ENCODE measurements around the gene MRPL43.
"Not testable (repeated sequence)": the region's sequence is repeated elsewhere in the genome, so short reads cannot be mapped to it uniquely, and the experiment has no call there.

The MRPL43 gene

DNA sequence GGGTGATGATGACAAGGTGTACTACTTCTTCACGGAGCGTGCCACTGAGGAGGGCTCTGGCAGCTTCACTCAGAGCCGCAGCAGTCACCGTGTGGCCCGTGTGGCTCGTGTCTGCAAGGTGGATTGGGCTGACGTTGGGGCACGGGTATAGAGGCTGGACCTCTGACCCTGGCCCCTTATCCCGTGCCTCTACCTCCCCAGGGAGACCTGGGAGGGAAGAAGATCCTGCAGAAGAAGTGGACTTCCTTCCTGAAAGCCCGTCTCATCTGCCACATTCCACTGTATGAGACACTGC, 8.4 kb downstream of the MRPL43 start:
- no peak for TF ChIP-seq BACH2 (CRISPR knock-in tag; IDR thresholded peaks at IDR 0.05; ENCODE audit: borderline replicate concordance)
- no peak for TF ChIP-seq OSR1 (CRISPR knock-in tag; IDR thresholded peaks at IDR 0.05)
- TF ChIP-seq ZNF70 (CRISPR knock-in tag; IDR thresholded peaks at IDR 0.05) = no peak
- no peak for TF ChIP-seq TOX (CRISPR knock-in tag; IDR thresholded peaks at IDR 0.05; ENCODE audit: borderline replicate concordance)
- TF ChIP-seq, protein P1, sequence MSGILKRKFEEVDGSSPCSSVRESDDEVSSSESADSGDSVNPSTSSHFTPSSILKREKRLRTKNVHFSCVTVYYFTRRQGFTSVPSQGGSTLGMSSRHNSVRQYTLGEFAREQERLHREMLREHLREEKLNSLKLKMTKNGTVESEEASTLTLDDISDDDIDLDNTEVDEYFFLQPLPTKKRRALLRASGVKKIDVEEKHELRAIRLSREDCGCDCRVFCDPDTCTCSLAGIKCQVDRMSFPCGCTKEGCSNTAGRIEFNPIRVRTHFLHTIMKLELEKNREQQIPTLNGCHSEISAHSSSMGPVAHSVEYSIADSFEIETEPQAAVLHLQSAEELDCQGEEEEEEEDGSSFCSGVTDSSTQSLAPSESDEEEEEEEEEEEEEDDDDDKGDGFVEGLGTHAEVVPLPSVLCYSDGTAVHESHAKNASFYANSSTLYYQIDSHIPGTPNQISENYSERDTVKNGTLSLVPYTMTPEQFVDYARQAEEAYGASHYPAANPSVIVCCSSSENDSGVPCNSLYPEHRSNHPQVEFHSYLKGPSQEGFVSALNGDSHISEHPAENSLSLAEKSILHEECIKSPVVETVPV (CRISPR knock-in tag; IDR thresholded peaks at IDR 0.05) = no peak
- TF ChIP-seq SNAI2 (CRISPR knock-in tag; IDR thresholded peaks at IDR 0.05) = no peak
- ATAC-seq = no peak

DNA sequence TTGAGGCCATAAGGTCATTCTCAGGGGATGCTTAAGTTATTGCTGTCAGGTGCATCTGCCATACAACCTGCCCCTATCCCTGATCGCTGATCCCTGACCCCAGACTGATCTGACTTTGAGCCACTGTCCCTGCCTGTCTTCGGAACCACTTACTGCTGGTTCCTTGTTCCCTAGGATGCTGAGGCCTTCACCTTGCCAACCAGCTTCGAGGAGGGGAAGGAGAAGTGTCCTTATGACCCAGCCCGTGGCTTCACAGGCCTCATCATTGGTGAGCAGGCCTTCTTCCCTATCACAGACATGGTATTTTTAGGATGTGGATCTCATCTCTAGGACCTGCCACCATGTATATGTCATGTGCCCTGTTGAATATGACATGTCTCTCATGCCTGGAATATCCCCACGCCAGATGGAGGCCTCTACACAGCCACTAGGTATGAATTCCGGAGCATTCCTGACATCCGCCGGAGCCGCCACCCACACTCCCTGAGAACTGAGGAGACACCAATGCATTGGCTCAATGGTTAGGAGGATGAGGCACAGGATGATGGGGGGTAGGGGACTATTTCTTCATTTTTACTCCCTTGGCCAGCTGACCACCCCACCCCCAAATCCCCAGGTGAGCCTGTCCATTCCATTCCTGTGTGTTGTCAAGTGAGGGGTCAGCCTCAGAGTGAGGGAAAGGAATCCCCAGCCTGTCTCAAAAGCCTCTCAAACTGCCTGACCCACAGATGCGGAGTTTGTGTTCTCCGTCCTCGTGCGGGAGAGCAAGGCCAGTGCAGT, 9.0 kb downstream of the MRPL43 start:
- no peak for TF ChIP-seq ZNF565 (CRISPR knock-in tag; conservative IDR thresholded peaks at IDR 0.05; ENCODE audit: low read depth)
- no peak for TF ChIP-seq CREB5 (CRISPR knock-in tag; IDR thresholded peaks at IDR 0.05; ENCODE audit: low read depth)
- TF ChIP-seq ESRRG (CRISPR knock-in tag; IDR thresholded peaks at IDR 0.05) = no peak
- no peak for TF ChIP-seq CSDC2 (CRISPR knock-in tag; IDR thresholded peaks at IDR 0.05)
- no peak for ATAC-seq

- ATAC-seq = no peak
- TF ChIP-seq CREB5 (CRISPR knock-in tag; IDR thresholded peaks at IDR 0.05; ENCODE audit: low read depth) (no peak), PATZ1 (CRISPR knock-in tag; IDR thresholded peaks at IDR 0.05; ENCODE audit: borderline replicate concordance) (no peak), ISL1 (CRISPR knock-in tag; IDR thresholded peaks at IDR 0.05) (no peak), RARB (CRISPR knock-in tag; IDR thresholded peaks at IDR 0.05) (no peak), ZFP30 (CRISPR knock-in tag; IDR thresholded peaks at IDR 0.05) (no peak), ZFP3 (CRISPR knock-in tag; IDR thresholded peaks at IDR 0.05) (no peak)
- TF ChIP-seq, protein P2, sequence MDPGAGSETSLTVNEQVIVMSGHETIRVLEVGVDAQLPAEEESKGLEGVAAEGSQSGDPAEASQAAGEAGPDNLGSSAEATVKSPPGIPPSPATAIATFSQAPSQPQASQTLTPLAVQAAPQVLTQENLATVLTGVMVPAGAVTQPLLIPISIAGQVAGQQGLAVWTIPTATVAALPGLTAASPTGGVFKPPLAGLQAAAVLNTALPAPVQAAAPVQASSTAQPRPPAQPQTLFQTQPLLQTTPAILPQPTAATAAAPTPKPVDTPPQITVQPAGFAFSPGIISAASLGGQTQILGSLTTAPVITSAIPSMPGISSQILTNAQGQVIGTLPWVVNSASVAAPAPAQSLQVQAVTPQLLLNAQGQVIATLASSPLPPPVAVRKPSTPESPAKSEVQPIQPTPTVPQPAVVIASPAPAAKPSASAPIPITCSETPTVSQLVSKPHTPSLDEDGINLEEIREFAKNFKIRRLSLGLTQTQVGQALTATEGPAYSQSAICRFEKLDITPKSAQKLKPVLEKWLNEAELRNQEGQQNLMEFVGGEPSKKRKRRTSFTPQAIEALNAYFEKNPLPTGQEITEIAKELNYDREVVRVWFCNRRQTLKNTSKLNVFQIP (CRISPR knock-in tag; IDR thresholded peaks at IDR 0.05; ENCODE audit: borderline replicate concordance, low read depth) = no peak
These were observed 9.9 kb downstream of the MRPL43 start for GRCh38 chr10:100977436-100977835.

- no peak for TF ChIP-seq ZNF70 (CRISPR knock-in tag; IDR thresholded peaks at IDR 0.05)
- TF ChIP-seq ZFP30 (CRISPR knock-in tag; IDR thresholded peaks at IDR 0.05) = no peak
- no peak for TF ChIP-seq ISL1 (CRISPR knock-in tag; IDR thresholded peaks at IDR 0.05)
- TF ChIP-seq ZC3H10 (CRISPR knock-in tag; IDR thresholded peaks at IDR 0.05) = no peak
- no peak for TF ChIP-seq OSR1 (CRISPR knock-in tag; IDR thresholded peaks at IDR 0.05)
- TF ChIP-seq CSDC2 (CRISPR knock-in tag; IDR thresholded peaks at IDR 0.05) = no peak
- no peak for TF ChIP-seq ZNF8 (CRISPR knock-in tag; IDR thresholded peaks at IDR 0.05)
- TF ChIP-seq, protein P2 (CRISPR knock-in tag; IDR thresholded peaks at IDR 0.05; ENCODE audit: borderline replicate concordance, low read depth) = no peak
- TF ChIP-seq TSHZ2 (CRISPR knock-in tag; IDR thresholded peaks at IDR 0.05) = no peak
- no peak for ATAC-seq
These were observed 10.4 kb downstream of the MRPL43 start for GRCh38 chr10:100976906-100977305.

- ATAC-seq = not testable (repeated sequence)
These were observed 11.9 kb downstream of the MRPL43 start for GRCh38 chr10:100975397-100975796.
